ENCODE results near the gene SMPD3.

Gene SMPD3

DNA sequence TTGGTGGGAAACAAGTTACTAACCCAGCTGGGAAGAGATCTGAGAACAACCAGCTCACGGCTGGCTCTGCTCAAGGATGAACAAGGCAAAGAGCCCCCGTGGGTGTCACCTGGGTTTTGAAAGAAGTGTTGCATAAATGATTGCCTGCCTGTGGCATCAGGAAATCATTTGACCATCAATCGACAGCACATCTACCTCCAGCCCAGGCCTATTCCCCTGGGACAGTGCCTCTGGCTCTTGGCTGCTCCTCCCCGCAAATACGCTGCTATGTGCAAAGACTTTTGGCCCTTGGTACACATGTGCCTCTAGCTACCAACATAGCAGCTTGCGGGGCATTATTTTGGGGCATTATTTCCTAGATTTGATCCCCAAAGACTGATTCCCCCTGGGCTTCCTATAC, 39.4 kb upstream of the SMPD3 start:
- Histone ChIP-seq H3K36me3 (ENCODE audit: control insufficient read depth, insufficient read depth, low read length) (no peaks in the 10 kb centered on the region), H3K4me3 (ENCODE audit: low read depth, low read length) (no peak overlapping the region), H3K27me3 (ENCODE audit: control insufficient read depth, insufficient read depth, low read length) (no peaks in the 10 kb centered on the region), H3K4me1 (ENCODE audit: control insufficient read depth, insufficient read depth, low read length) (peaks cover 15% of the 10 kb centered on the region; the same call in 1 of the 2 replicates), H3K27ac (ENCODE audit: low read depth, low read length) (no peak overlapping the region), H3K9me3 (ENCODE audit: control insufficient read depth, insufficient read depth, low read length) (no peaks in the 10 kb centered on the region), H3K9ac (ENCODE audit: low read depth, low read length) (no peak overlapping the region)

GRCh38 chr16:68487203-68487514, 38.9 kb upstream of the SMPD3 start:
- no peaks in the 10 kb centered on the region for H3K9me3 ChIP-seq (ENCODE audit: control insufficient read depth, insufficient read depth, low read length)
- H3K4me1 ChIP-seq (ENCODE audit: control insufficient read depth, insufficient read depth, low read length), result peaks cover 15% of the 10 kb centered on the region; the same call in 1 of the 2 replicates
- no peak overlapping the region for H3K9ac ChIP-seq (ENCODE audit: low read depth, low read length)
- no peaks in the 10 kb centered on the region for H3K27me3 ChIP-seq (ENCODE audit: control insufficient read depth, insufficient read depth, low read length)
- no peaks in the 10 kb centered on the region for H3K36me3 ChIP-seq (ENCODE audit: control insufficient read depth, insufficient read depth, low read length)
- no peak overlapping the region for H3K4me3 ChIP-seq (ENCODE audit: low read depth, low read length)
- H3K27ac ChIP-seq (ENCODE audit: low read depth, low read length), result peak overlapping the region; percentile 44

GRCh38 chr16:68486502-68487202, 38.3 kb upstream of the SMPD3 start:
- H3K9me3 ChIP-seq (ENCODE audit: control insufficient read depth, insufficient read depth, low read length), result no peaks in the 10 kb centered on the region
- no peak overlapping the region for H3K9ac ChIP-seq (ENCODE audit: low read depth, low read length)
- H3K36me3 ChIP-seq (ENCODE audit: control insufficient read depth, insufficient read depth, low read length), result no peaks in the 10 kb centered on the region
- H3K4me3 ChIP-seq (ENCODE audit: low read depth, low read length), result no peak overlapping the region
- peak overlapping the region; percentile 46 for H3K27ac ChIP-seq (ENCODE audit: low read depth, low read length)
- peaks cover 15% of the 10 kb centered on the region; the same call in 1 of the 2 replicates for H3K4me1 ChIP-seq (ENCODE audit: control insufficient read depth, insufficient read depth, low read length)
- no peaks in the 10 kb centered on the region for H3K27me3 ChIP-seq (ENCODE audit: control insufficient read depth, insufficient read depth, low read length)

- Histone ChIP-seq H3K4me3 (ENCODE audit: low read depth, low read length) (no peak overlapping the region), H3K27me3 (ENCODE audit: control insufficient read depth, insufficient read depth, low read length) (no peaks in the 10 kb centered on the region), H3K9me3 (ENCODE audit: control insufficient read depth, insufficient read depth, low read length) (0 out of 2 replicates have a peak, but pooled peaks cover 3% of the 10 kb centered on the region), H3K9ac (ENCODE audit: low read depth, low read length) (no peak overlapping the region), H3K36me3 (ENCODE audit: control insufficient read depth, insufficient read depth, low read length) (no peaks in the 10 kb centered on the region), H3K4me1 (ENCODE audit: control insufficient read depth, insufficient read depth, low read length) (peaks cover 12% of the 10 kb centered on the region; the same call in 1 of the 2 replicates), H3K27ac (ENCODE audit: low read depth, low read length) (no peak overlapping the region)
Observed at GRCh38 chr16:68481636-68482035, 33.3 kb upstream of the SMPD3 start.

DNA sequence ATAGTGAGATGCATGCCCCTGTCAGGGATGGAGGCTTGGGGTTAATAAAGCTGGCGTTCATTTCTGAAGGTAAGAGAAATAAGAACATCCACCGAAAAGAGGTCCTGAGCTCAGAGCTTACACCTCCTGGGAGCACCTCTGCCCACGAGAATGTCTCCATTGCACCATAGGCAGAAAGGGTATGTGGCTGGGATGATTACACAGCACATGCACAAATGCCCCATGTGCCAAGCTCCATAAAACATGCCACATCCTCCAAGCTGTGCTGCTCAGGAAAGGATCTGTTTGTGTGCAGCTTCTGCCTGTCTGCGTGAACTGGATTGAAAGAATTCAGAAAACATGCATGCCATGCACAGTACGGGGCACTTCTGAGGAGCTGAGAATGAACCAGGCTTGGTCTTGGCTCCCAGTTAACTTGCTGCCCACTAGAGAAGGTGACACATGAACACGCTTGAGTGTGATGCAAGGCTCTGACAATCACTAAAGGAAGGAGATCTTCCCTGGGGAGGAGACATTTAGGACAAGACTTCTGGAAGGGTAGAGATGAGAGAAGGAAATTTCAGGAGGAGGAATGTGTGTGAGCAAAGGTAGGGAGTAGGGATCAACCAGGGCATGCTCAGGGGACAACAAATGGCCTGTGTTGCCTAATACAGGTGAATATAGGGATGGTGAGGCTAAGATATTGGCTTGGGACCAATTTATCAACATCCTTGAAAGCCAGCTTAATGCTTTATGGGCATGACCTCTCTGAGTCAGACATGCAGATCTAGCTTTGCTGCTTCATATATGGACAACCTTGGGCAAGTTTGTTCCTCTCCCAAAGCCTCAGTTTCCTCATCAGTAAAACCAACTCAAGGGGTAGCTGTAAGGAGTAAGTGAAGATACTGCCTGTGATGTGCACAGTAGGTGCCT, 32.0 kb upstream of the SMPD3 start:
- H3K9ac ChIP-seq (ENCODE audit: low read depth, low read length), result no peak overlapping the region
- H3K27ac ChIP-seq (ENCODE audit: low read depth, low read length), result no peak overlapping the region
- H3K36me3 ChIP-seq (ENCODE audit: control insufficient read depth, insufficient read depth, low read length), result no peaks in the 10 kb centered on the region
- no peak overlapping the region for H3K4me3 ChIP-seq (ENCODE audit: low read depth, low read length)
- H3K27me3 ChIP-seq (ENCODE audit: control insufficient read depth, insufficient read depth, low read length), result no peaks in the 10 kb centered on the region
- 0 out of 2 replicates have a peak, but pooled peaks cover 3% of the 10 kb centered on the region for H3K9me3 ChIP-seq (ENCODE audit: control insufficient read depth, insufficient read depth, low read length)
- H3K4me1 ChIP-seq (ENCODE audit: control insufficient read depth, insufficient read depth, low read length), result peaks cover 11% of the 10 kb centered on the region; the same call in 1 of the 2 replicates

DNA sequence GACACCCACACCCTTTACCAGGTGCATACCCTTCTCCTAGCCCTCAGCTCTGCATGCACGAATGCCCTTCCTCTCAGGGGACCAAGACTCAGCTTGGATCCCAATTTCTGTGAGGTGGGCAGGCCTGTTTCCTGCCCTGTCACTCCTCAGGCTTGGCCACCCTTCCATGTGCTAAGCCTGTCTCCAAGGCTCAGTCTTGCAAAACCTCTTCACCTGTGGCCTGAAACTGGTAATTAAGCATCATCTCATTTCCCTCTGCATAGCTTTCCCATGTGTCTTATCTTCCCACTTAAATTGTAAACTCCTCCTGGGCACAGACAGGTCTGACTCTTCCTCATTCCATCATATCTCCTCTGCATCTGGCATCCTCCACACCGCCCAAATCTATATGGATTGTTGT, 31.0 kb upstream of the SMPD3 start:
- Histone ChIP-seq H3K36me3 (ENCODE audit: control insufficient read depth, insufficient read depth, low read length) (no peaks in the 10 kb centered on the region), H3K9me3 (ENCODE audit: control insufficient read depth, insufficient read depth, low read length) (0 out of 2 replicates have a peak, but pooled peaks cover 3% of the 10 kb centered on the region), H3K4me3 (ENCODE audit: low read depth, low read length) (no peak overlapping the region), H3K4me1 (ENCODE audit: control insufficient read depth, insufficient read depth, low read length) (peaks cover 11% of the 10 kb centered on the region; the same call in 1 of the 2 replicates), H3K9ac (ENCODE audit: low read depth, low read length) (no peak overlapping the region), H3K27ac (ENCODE audit: low read depth, low read length) (no peak overlapping the region), H3K27me3 (ENCODE audit: control insufficient read depth, insufficient read depth, low read length) (no peaks in the 10 kb centered on the region)

DNA sequence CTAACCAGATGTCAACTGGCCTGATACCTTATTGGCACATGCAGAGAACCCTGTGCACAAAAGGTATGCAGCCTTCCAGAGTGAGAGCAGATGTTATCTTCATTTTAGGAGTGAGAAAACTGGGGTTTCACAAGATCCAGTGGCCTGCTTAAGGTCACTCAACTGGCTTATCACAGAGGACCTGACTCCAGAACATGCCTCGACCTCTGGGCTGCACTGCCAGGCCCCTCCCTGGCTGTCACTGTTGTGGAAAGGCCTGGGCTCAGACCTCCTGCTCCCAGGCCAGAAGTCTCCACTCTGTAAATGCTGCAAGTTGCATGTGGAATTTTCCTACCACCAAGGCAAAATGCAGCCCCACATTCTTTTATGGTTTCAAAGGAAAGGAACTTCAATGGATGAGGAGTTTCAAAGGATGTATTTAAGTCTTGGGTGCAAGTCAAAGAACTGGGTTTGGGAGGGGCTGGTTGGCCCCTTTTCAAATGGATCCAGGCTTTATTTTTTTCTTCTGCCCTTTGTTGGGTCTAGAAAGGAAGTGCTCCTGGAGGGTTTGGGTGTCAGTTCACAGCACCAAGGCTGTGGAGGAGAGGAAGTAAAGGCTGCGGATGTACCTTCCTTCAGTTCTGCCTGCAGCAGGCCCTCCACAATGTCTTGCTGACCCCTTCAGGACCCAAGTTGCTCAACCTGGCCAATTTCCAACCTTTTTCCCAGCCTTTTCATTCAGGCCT, 30.4 kb upstream of the SMPD3 start:
- Histone ChIP-seq H3K36me3 (ENCODE audit: control insufficient read depth, insufficient read depth, low read length) (no peaks in the 10 kb centered on the region), H3K4me1 (ENCODE audit: control insufficient read depth, insufficient read depth, low read length) (peaks cover 11% of the 10 kb centered on the region; the same call in 1 of the 2 replicates), H3K9me3 (ENCODE audit: control insufficient read depth, insufficient read depth, low read length) (0 out of 2 replicates have a peak, but pooled peaks cover 3% of the 10 kb centered on the region), H3K27me3 (ENCODE audit: control insufficient read depth, insufficient read depth, low read length) (no peaks in the 10 kb centered on the region), H3K27ac (ENCODE audit: low read depth, low read length) (no peak overlapping the region), H3K4me3 (ENCODE audit: low read depth, low read length) (no peak overlapping the region), H3K9ac (ENCODE audit: low read depth, low read length) (no peak overlapping the region)

- Histone ChIP-seq H3K4me3 (ENCODE audit: low read depth, low read length) (no peak overlapping the region), H3K9me3 (ENCODE audit: control insufficient read depth, insufficient read depth, low read length) (0 out of 2 replicates have a peak, but pooled peaks cover 3% of the 10 kb centered on the region), H3K36me3 (ENCODE audit: control insufficient read depth, insufficient read depth, low read length) (no peaks in the 10 kb centered on the region), H3K4me1 (ENCODE audit: control insufficient read depth, insufficient read depth, low read length) (peaks cover 11% of the 10 kb centered on the region; the same call in 1 of the 2 replicates), H3K9ac (ENCODE audit: low read depth, low read length) (no peak overlapping the region), H3K27me3 (ENCODE audit: control insufficient read depth, insufficient read depth, low read length) (no peaks in the 10 kb centered on the region), H3K27ac (ENCODE audit: low read depth, low read length) (no peak overlapping the region)
Observed at GRCh38 chr16:68475071-68475470, 26.8 kb upstream of the SMPD3 start.

GRCh38 chr16:68473358-68474070, 25.2 kb upstream of the SMPD3 start:
- H3K36me3 ChIP-seq (ENCODE audit: control insufficient read depth, insufficient read depth, low read length), result no peaks in the 10 kb centered on the region
- H3K4me1 ChIP-seq (ENCODE audit: control insufficient read depth, insufficient read depth, low read length), result peaks cover 3% of the 10 kb centered on the region; the same call in 1 of the 2 replicates
- H3K27ac ChIP-seq (ENCODE audit: low read depth, low read length), result no peak overlapping the region
- H3K27me3 ChIP-seq (ENCODE audit: control insufficient read depth, insufficient read depth, low read length), result no peaks in the 10 kb centered on the region
- H3K4me3 ChIP-seq (ENCODE audit: low read depth, low read length), result no peak overlapping the region
- no peak overlapping the region for H3K9ac ChIP-seq (ENCODE audit: low read depth, low read length)
- H3K9me3 ChIP-seq (ENCODE audit: control insufficient read depth, insufficient read depth, low read length), result 0 out of 2 replicates have a peak, but pooled peaks cover 3% of the 10 kb centered on the region

DNA sequence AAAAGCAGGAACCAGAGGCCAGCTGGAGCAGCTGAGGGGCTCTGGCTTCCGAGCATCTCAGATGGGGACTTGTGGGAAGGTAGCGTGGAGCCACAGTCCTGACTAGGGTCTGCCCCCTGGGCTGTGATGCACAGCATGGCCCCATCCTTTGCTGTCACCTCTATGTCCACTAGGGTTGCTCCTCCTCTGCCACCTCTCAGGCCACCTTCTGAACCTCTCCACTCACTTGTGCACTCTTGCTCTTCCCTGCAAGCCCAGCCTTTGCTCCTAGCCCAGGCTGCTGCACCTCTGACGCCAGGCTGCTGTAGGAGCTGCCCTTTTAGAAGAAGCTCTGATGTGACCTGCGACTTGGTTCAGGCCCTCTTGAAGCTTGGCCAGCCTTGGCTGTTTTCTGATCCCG, 24.3 kb upstream of the SMPD3 start:
- Histone ChIP-seq H3K36me3 (ENCODE audit: control insufficient read depth, insufficient read depth, low read length) (no peaks in the 10 kb centered on the region), H3K4me3 (ENCODE audit: low read depth, low read length) (no peak overlapping the region), H3K9me3 (ENCODE audit: control insufficient read depth, insufficient read depth, low read length) (no peaks in the 10 kb centered on the region), H3K9ac (ENCODE audit: low read depth, low read length) (no peak overlapping the region), H3K27me3 (ENCODE audit: control insufficient read depth, insufficient read depth, low read length) (no peaks in the 10 kb centered on the region), H3K27ac (ENCODE audit: low read depth, low read length) (no peak overlapping the region), H3K4me1 (ENCODE audit: control insufficient read depth, insufficient read depth, low read length) (no peaks in the 10 kb centered on the region; the same call in 1 of the 2 replicates)
